Transverse colon (tissue), 4 donors: ENCODE data around the gene ZNHIT1. TPM values are rescaled to one million over a fixed set of nuclear protein-coding genes. Genes with fewer than 3 reads are reported as not detected.

Source experiments
- DNase-seq: peaks from one replicate; pipeline ENCODE4 v3.0.0-alpha.2; 2019
- H3K27ac ChIP-seq, 4 donors: fragments of 200-600 bp; sonication (generic); 2 replicates each; pipeline ENCODE4 v1.5.1; 2016 to 2018; ENCODE audit warnings: inconsistent platforms in 4 of 4
- H3K27me3 ChIP-seq: fragments of 200-600 bp; sonication (generic); 2 replicates; pipeline ENCODE4 v1.5.1; 2017; ENCODE audit warnings: inconsistent platforms
- H3K36me3 ChIP-seq, 4 donors: fragments of 200-600 bp; sonication (generic); 2 replicates each; pipeline ENCODE4 v1.5.1; 2017 to 2019; ENCODE audit warnings: inconsistent platforms in 4 of 4
- H3K4me1 ChIP-seq, 4 donors: fragments of 200-600 bp; sonication (generic); 2 replicates each; pipeline ENCODE4 v1.5.1; 2017 to 2020; ENCODE audit warnings: inconsistent platforms in 4 of 4
- H3K4me3 ChIP-seq, 4 donors: fragments of 200-600 bp; sonication (generic); 1 replicate in 1 of 4; 2 replicates in 3 of 4; pipeline versions ENCODE4 v1.5.1 to v1.6.1; 2017 to 2019; ENCODE audit warnings: inconsistent platforms in 4 of 4
- H3K9me3 ChIP-seq, 2 donors: fragments of 200-600 bp; sonication (generic); 2 replicates each; pipeline ENCODE4 v1.5.1; 2017 to 2019; ENCODE audit warnings: inconsistent platforms in 2 of 2
- EP300 ChIP-seq: sonication (generic); formaldehyde crosslinking; IDR thresholded peaks from one replicate; pipeline ENCODE4 v1.6.1; 2017; ENCODE audit warnings: antibody characterized with exemption, low read depth
- POLR2A ChIP-seq: fragments of 450-650 bp; IDR thresholded peaks from one replicate; pipeline ENCODE4 v1.6.1; 2016; ENCODE audit warnings: antibody characterized with exemption, mild to moderate bottlenecking, moderate library complexity
- POLR2AphosphoS5 ChIP-seq, 3 donors: sonication (generic); formaldehyde crosslinking; IDR thresholded peaks; one replicate each; pipeline ENCODE4 v1.6.1; 2016; ENCODE audit warnings: antibody characterized with exemption in 3 of 3
- WGBS, 2 donors: methylation state at CpG; one replicate each; pipeline ENCODE4 v1.1.5; 2018; ENCODE audit warnings: low coverage in 1 of 2; 5-methylcytosine and 5-hydroxymethylcytosine counted together
- in situ Hi-C, 4 donors: fragments of 200-750 bp; cut with MboI; loops; one replicate each; pipeline versions ENCODE4 v1.15.0 to v1.15.1; 2017; ENCODE audit warnings: low sequenced_read_pairs in 3 of 4, low pct_ligation_motif_present in 1 of 4, low pct_unique_long_range_greater_than_20kb in 1 of 4
- intact Hi-C: fragments of 100-400 bp; cut with DNase I; formaldehyde crosslinking; loops from one replicate; pipeline ENCODE4 v1.15.1; 2023; ENCODE audit warnings: low total_unique reads
- small RNA-seq, 4 donors: library from RNA; depleted of rRNA; stranded (forward); fragments of <200 nt; gene quantifications; one replicate each; pipeline ENCODE3, GENCODE V24; 2016
- total RNA-seq, 4 donors: library from RNA; depleted of rRNA; stranded (reverse); fragments of >200 nt; gene quantifications; one replicate each; pipeline ENCODE4 v1.1.0, GENCODE V29; 2016
- TF ChIP-seq, protein P1 (sequence below), 5 experiments: fragments of 200-600 bp in 3 of 5; fragments of 450-650 bp in 2 of 5; sonication (generic) in 3 of 5; IDR thresholded peaks; 1 replicate in 2 of 5; 2 replicates in 3 of 5; pipeline ENCODE4 v1.5.1; 2016 to 2017; ENCODE audit warnings: antibody characterized with exemption in 5 of 5, inconsistent platforms in 3 of 5, mild to moderate bottlenecking in 2 of 5, moderate library complexity in 1 of 5

Gene ZNHIT1
- total RNA-seq, 4 donors from 2014 or later: 50.5 to 106 (median 78.2) TPM

DNA sequence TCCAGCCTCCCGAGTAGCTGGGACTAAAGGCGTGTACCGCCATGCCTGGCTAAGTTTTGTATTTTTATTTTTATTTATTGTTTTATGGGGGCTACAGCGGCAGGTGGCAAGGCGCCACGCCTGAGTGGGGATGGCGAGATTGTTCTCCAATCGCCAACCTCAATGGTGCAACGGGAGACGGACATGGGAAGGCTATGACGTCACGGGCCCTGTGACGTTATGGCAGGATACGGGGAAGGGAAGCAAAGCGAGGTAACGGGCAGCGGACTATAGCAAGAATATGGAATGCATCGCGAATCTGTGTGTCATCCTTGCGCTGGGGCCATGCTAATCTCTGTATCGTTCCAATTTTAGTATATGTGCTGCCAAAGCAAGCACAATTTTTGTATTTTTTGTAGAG is 51.7 kb downstream of the ZNHIT1 start:
- no peak overlapping the region for H3K27ac ChIP-seq
- intact Hi-C loops (loop anchor here (10.0 kb wide), 1 partner anchor 1385 kb away; no protein-coding TSS in a partner anchor), in situ Hi-C loops (loop anchor here in 2 of 4 donors (5.0 to 10.0 kb wide), 2 partner anchors 75 to 122 kb away; no protein-coding TSS in a partner anchor)
- no peaks in the 10 kb centered on the region for H3K9me3 ChIP-seq
- DNase-seq: no peak
- H3K36me3 ChIP-seq: no peaks in the 10 kb centered on the region
- no peak for TF ChIP-seq POLR2AphosphoS5 (IDR thresholded peaks at IDR 0.05)
- TF ChIP-seq, protein P1, sequence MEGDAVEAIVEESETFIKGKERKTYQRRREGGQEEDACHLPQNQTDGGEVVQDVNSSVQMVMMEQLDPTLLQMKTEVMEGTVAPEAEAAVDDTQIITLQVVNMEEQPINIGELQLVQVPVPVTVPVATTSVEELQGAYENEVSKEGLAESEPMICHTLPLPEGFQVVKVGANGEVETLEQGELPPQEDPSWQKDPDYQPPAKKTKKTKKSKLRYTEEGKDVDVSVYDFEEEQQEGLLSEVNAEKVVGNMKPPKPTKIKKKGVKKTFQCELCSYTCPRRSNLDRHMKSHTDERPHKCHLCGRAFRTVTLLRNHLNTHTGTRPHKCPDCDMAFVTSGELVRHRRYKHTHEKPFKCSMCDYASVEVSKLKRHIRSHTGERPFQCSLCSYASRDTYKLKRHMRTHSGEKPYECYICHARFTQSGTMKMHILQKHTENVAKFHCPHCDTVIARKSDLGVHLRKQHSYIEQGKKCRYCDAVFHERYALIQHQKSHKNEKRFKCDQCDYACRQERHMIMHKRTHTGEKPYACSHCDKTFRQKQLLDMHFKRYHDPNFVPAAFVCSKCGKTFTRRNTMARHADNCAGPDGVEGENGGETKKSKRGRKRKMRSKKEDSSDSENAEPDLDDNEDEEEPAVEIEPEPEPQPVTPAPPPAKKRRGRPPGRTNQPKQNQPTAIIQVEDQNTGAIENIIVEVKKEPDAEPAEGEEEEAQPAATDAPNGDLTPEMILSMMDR (IDR thresholded peaks at IDR 0.05): no peak
- TF ChIP-seq POLR2A: no peak
- no peak for TF ChIP-seq EP300
- H3K27me3 ChIP-seq: peaks cover 3% of the 10 kb centered on the region
- H3K4me3 ChIP-seq: no peak overlapping the region
- WGBS, 2 donors: 91% methylated on average over 21 of the region's 21 CpGs; no CpG with 5 or more reads in 1 of the 2 donors
- no peaks in the 10 kb centered on the region for H3K4me1 ChIP-seq

DNA sequence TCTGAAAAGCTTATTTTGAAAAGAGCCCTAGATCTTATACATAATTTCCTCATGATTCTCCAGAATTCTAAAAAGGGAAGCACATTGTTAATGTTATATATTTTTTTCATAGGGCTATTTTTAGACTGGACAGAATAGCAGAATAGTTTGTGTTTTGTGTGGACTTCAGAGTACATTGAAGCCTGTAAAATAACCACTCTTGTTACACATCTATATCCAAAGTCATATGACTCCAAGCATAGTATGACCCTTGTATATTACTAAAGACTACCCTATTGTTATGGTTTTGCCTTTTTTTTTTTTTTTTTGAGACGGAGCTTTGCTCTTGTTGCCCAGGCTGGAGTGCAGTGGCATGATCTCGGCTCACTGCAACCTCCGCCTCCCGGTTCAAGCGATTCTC is 53.1 kb downstream of the ZNHIT1 start:
- no peak for DNase-seq
- Histone ChIP-seq H3K4me1 (no peaks in the 10 kb centered on the region), H3K9me3 (no peaks in the 10 kb centered on the region), H3K27me3 (peaks cover 3% of the 10 kb centered on the region), H3K27ac (no peak overlapping the region), H3K36me3 (no peaks in the 10 kb centered on the region), H3K4me3 (no peak overlapping the region)
- 48 to 74% methylated on average over 2 to 5 of the region's 5 CpGs for WGBS, 2 donors
- TF ChIP-seq POLR2A (no peak), POLR2AphosphoS5 (IDR thresholded peaks at IDR 0.05) (no peak), EP300 (no peak)
- TF ChIP-seq, protein P1 (IDR thresholded peaks at IDR 0.05): no peak
- intact Hi-C loops: no loop called here
- in situ Hi-C loops: loop anchor here in 1 of 4 donors (10.0 kb wide), 1 partner anchor 76 kb away; no protein-coding TSS in a partner anchor

DNA sequence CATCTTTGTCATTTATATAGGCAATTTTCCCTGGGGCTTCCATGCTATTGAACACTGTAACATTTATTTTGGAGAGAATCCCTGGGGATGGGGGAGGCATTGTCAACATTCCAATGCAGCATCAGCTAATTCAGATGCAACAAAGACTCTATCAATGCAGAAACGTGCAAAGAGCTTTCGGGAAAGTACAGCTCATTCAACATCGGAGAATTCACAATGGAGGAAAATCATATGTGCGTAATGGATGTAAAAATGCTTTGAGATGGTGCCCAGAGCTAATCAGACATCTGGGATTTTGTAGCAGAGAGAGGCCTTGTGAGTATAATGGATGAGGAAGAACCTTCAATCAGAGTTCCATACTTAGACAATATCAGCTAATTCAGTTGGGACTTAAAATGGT is 55.2 kb downstream of the ZNHIT1 start:
- H3K4me1 ChIP-seq: no peaks in the 10 kb centered on the region
- H3K36me3 ChIP-seq: no peaks in the 10 kb centered on the region
- peaks cover 3% of the 10 kb centered on the region for H3K27me3 ChIP-seq
- H3K27ac ChIP-seq: no peak overlapping the region
- 56 to 62% methylated on average over 3 to 4 of the region's 4 CpGs for WGBS, 2 donors
- in situ Hi-C loops (loop anchor here in 1 of 4 donors (10.0 kb wide), 1 partner anchor 78 kb away; no protein-coding TSS in a partner anchor), intact Hi-C loops (no loop called here)
- no peak for TF ChIP-seq POLR2AphosphoS5 (IDR thresholded peaks at IDR 0.05)
- no peak for TF ChIP-seq POLR2A
- TF ChIP-seq EP300: no peak
- TF ChIP-seq, protein P1 (IDR thresholded peaks at IDR 0.05): no peak
- no peak overlapping the region for H3K4me3 ChIP-seq
- DNase-seq: no peak
- no peaks in the 10 kb centered on the region for H3K9me3 ChIP-seq

Small RNAs within 50 kb of the gene (small RNA-seq; reads per million reads assigned to genes)
- 0 to 0.12 (median 0) reads per million in 4 donors for gene RNU6-1104P

Other genes with a start within 250 kb of the ZNHIT1 start
- gene MUC12, start 248.6 kb upstream of the ZNHIT1 start, total RNA-seq: 1,000 to 10,000 TPM in 1 of 4 donors, 100 to 1,000 TPM in 2, 10 to 100 TPM in 1; 90.2 to 2,095 (median 445) TPM
- 100 to 1,000 TPM in 1 of 4 donors, 10 to 100 TPM in 2, under 1 TPM in 1; 0.80 to 102 (median 20.0) TPM for gene MUC17, start 198.1 kb upstream of the ZNHIT1 start, total RNA-seq
- gene TRIM56, start 132.7 kb upstream of the ZNHIT1 start, total RNA-seq: 10 to 100 TPM; 23.8 to 50.0 (median 35.1) TPM
- gene SERPINE1, start 91.1 kb upstream of the ZNHIT1 start, total RNA-seq: 10 to 100 TPM in 1 of 4 donors, 1 to 10 TPM in 3; 1.3 to 26.2 (median 5.5) TPM
- gene AP1S1, start 63.7 kb upstream of the ZNHIT1 start, total RNA-seq: 10 to 100 TPM; 18.3 to 87.3 (median 54.0) TPM
- under 1 TPM in 1 of 4 donors, not detected in 3; 0.95 TPM for gene VGF, start 52.6 kb upstream of the ZNHIT1 start, total RNA-seq
- gene NAT16, start 37.9 kb upstream of the ZNHIT1 start, total RNA-seq: not detected
- 10 to 100 TPM; 31.7 to 56.9 (median 44.3) TPM for gene MOGAT3, start 17.1 kb upstream of the ZNHIT1 start, total RNA-seq
- 10 to 100 TPM; 48.4 to 81.2 (median 60.8) TPM for gene PLOD3, start 584 bp upstream of the ZNHIT1 start, total RNA-seq
- 10 to 100 TPM; 27.2 to 58.5 (median 45.4) TPM for gene CLDN15, start 19.6 kb downstream of the ZNHIT1 start, total RNA-seq
- gene FIS1, start 26.9 kb downstream of the ZNHIT1 start, total RNA-seq: 100 to 1,000 TPM; 159 to 261 (median 187) TPM
- 10 to 100 TPM in 3 of 4 donors, 1 to 10 TPM in 1; 9.4 to 30.6 (median 11.3) TPM for gene IFT22, start 103.6 kb downstream of the ZNHIT1 start, total RNA-seq
- not detected for gene COL26A1, start 144.7 kb downstream of the ZNHIT1 start, total RNA-seq